DLD1 (cell line): ENCODE results near the gene RAD51AP1.

ENCODE experiments used
- in situ Hi-C: cut with HindIII; loops from 2 replicates; pipeline ENCODE4 v1.10.0; 2017; ENCODE audit warnings: low sequenced_read_pairs

Gene RAD51AP1

DNA sequence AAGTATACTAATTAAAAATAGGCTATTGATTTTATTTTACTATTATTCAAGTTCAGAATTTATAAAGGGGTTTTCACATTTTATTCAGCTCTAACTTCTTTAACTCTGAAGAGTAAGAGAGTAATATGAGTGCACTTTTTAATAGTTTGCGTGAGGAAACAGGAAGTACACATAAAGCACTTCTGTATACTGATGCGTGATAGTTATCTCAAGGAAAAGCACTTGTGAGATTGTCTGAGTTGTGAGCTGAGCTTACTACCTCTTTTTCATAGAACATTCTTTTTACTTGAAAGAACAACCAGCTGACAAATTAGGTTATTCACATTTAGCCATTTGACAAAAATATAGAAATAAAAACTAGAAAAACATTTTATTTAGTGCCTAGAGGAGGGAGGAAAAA, 1.9 kb downstream of the RAD51AP1 start:
- in situ Hi-C loops: no loop called here

DNA sequence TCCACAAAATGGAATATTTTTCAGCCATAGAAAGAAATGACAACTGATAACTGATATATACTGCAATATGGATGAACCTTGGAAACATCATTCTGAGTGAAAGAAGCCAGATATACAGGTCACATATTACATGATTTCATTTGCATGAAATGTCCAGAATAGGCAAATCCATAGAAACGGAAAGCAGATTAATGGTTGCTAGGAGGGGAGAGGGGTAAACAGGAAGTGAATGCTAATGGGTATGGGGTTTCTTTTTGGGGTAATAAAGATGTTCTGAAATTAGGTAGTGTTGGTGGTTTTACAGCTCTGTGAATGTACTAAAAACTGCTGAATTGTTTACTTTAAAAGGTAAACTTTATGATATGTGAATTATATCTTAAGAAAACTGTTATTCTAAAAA, 6.5 kb downstream of the RAD51AP1 start:
- in situ Hi-C loops: no loop called here

DNA sequence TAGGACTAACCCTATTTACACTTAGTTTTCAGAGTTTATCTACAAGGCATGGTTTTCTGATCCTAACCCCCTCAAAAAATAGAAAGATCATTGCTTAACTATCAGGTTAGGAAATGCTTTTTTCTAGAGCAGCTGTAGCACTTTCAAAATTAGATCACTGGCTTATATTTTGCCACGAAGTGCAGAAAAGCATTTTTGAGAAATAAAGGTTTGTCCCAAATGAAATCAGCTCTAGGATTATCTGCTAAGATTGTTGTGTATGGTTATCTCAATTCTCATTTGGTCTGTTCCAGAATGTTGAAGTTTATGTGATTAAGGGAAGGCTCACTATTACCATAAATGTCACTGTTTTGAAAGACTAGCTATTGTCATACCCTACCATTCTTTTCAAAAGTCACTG, 13.5 kb downstream of the RAD51AP1 start:
- in situ Hi-C loops: loop anchor here (5.0 kb wide), 1 partner anchor 35 kb away; no protein-coding TSS in a partner anchor

DNA sequence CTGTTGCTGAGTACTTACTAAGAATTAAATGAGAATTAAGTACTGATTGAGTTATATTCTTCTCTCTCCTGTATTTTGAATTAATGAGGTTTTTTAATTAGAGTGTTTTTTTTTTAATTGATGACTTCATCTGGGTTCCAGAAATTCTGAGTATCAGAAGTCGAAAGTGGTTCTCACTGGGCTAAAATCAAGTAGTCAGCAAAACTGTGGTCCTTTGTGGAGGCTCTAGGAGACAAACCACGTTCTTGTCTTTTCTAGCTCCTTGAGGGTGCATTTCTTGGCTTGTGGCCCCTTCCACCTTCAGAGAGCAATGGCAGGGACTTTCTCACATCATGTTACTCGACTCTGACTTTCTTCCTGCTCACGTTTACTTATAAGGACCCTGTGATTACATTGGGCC, 15.3 kb downstream of the RAD51AP1 start:
- in situ Hi-C loops: loop anchor here (5.0 kb wide), 1 partner anchor 37 kb away; no protein-coding TSS in a partner anchor

DNA sequence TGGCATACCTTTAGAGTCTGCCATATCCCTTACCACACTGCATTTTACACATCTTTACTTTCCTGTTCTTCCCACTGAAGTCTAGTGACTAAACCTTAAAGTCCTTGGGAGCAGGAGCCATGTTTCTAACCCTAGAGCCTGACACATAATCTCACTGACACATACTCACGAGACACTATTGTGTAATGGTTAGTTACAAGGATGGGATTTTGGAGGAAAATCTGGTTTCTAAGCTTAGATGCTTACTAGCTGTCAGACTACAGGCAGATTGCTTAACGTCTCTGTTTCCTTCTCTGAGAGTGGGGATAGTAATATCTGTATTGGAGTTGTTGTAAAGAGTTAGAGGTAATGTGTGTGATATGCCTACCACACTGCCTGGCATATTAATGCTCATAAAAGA, 17.1 kb downstream of the RAD51AP1 start:
- in situ Hi-C loops: no loop called here

DNA sequence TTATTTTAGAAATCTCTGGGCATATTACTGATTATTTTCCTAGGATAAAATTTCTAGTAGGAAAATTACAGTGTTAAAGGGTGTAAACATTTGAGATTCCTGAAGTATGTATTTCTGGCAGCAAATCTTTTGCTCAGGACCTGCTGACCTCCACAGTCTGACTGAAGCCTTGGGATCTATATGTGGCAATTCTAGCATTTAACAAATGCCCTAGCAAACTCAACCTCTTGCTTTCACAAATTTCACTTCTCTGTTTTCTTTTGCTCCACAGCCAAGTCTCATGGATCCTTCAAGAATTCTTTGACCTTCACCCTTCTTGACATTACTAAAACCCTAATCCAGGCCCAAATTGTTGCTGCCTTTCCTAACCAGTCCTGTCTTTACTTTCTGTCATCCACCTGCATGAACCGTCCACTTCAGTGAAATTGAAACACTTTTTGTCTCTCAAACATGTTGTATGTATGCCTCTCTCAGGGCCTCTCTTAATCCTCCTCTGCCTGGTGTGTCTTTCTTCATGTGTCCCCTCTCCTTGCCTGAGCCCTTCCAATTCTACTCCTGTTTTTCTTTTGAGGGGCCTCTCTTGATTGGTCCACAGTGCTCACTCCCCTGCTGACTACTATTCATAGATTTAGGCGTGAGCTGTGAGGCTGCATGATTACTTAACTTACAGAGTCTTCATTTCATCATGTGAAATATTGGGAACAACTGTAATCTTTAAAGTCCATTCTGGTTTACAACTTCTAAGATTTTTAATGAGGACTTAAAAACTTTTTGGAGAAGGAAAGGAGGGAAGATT, 18.2 kb downstream of the RAD51AP1 start:
- in situ Hi-C loops: no loop called here

DNA sequence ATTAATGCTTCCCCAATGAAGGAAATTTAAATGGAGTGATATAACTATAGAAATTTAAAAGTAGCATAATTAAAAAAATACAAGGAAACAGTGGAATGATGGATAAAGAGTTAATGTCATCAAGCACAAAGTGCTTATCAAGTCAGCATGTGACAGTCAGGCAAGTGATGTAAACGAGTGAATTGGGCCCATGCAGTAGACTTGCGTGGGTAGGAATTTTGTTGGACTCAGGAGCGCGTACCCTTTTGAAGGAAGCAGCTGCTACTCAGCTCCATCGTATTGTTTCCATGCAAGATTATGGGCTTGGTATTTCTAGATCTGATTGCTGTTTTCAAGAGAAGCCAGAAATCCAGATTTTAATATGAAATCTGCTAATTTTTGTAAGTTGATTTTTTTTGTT, 18.9 kb downstream of the RAD51AP1 start:
- in situ Hi-C loops: no loop called here

DNA sequence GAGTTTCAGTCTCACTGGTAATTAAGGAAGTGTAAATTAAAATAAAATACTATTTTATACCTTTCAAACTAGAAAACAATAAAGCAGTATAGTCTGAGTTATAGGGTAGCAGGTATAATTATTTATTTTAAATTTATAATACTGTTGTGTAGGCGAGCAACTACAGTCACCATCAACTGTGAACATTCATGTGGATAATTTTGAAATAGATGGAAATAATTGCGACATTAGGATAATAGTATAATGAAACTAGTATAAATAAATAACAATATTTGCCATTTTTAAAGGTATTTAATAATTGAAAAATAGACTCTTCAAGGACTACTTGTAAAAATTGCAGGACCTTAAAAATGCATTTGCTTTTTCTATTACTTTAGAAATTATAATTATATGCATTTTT, 19.5 kb downstream of the RAD51AP1 start:
- in situ Hi-C loops: no loop called here

DNA sequence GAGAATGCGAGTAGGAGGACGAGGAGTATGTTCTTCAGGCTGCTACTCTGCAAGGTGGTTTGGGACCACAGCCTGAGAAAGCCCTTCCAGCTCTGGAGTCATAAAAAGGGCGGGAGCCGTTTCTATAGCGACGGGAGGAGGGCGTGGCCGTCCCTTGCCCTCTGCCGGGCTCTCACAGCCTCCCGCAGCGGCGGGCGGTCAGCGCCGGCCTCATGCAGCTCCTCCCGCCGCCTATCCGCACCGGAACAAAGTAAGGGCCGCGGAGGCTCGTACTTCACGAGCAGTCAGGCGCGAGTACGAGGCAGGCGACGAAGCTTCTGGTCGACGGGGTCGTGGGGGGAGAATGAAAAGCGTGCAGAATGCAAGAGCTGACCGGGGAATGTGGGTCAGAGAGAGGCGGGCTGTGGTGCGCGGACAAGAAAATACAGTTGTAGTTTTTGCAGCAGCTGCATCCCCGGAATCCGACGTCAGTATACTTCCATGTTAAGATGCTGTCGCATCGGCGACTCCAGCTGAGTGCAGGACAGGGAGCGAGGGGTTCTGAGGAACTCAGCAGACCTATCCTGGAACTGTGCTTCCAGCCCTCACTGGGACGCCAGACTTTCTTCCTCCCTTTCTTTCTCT, 23.5 kb downstream of the RAD51AP1 start, which contains the start of gene DYRK4:
Gene DYRK4, plus strand, starts transcription at position 175 of the 624 bp plus-strand sequence. Its CDS starts 38 bp downstream, at position 213.
- in situ Hi-C loops: no loop called here

DNA sequence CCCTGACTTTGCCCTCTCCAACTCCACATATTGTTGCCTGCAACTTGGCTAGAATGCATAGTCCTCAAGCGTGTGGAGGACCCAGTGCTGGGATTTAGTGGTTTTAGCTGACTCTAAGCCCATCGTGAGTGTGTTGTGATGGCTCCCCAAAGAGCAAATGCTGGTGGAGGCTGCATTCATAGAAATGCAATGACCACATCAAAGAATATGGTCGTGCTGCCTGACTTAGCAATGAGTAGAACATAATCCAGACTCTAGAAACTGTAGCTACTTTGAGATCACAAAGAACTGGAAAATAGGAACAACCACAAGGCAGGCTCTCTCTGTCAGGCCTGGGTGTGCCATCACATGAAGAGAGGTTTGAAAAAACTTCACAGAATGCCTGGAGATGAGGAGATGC, 24.6 kb downstream of the RAD51AP1 start:
- in situ Hi-C loops: no loop called here

DNA sequence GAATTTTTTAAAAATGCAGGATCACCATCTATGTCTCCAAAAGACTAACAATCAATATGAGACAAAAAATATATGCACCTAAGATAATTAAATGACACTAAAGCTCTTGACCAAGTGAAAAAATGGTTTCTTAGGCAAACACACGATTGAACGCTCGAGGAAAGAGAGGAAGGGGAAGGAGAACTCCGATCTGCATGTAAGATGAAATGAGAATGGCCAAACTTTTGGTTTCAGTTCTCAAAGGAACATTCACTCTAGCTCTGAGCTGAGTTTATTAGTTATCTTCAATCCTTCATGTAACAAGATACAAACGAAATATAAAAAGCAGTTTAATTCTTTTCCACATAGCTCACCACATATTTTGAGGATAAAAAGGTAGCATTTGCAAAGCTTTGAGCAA, 26.1 kb downstream of the RAD51AP1 start:
- in situ Hi-C loops: no loop called here

DNA sequence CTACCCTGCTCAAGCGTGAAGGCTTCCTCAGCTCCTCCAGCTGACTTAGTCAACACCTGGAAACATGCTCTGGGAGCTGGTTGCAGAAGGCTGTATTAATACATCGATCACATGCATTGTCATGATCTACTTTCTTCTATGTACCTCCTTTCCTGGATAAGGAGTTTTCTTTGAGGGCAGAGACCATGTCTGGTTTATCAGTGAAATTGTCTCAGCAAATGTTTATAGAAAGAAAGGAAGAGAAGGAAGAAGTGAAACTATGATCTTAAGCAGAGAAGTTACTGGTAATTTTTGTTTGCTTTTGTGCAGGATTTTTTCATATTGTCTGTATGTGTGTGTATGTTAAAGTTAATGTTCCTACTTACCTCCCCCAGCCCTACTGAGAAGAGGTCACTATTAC, 27.8 kb downstream of the RAD51AP1 start:
- in situ Hi-C loops: no loop called here

DNA sequence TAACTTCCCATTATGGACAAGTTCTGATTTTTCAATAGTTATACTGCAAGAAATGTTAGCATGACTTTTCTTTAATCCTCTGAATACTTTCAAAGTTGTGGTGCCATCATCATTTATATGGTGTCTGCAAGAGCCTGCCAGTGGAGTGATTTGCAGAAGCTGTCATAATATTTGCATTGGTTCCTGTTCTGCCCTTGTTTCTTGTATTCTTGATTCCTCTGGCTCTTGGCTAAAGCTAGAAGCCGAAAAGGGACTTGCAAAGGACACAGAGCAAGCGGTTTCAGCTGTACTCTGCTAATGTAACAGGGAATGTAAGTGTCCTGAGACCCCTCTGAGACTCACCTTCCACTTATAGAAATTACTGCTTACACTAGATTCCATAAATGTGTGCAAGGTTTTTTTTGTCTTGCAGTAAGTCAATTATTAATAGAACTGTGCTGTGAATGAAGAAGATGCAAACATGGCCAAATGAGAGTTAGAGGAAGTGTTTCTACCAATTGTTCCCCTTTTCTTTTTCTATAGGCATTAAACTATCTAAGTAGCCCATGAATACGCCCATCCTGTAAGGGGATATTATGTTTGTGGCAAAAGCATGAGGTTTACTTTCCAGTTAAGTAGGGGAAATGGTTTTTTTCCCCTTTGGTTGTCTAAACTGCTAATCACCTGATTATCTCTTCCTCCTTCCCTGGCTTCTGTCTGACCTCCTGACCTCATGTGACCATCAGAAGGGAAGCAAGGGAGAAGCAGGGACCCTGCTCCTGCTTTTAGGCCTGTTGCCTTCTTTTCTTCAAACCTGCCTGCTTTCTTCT, 28.6 kb downstream of the RAD51AP1 start:
- in situ Hi-C loops: no loop called here

DNA sequence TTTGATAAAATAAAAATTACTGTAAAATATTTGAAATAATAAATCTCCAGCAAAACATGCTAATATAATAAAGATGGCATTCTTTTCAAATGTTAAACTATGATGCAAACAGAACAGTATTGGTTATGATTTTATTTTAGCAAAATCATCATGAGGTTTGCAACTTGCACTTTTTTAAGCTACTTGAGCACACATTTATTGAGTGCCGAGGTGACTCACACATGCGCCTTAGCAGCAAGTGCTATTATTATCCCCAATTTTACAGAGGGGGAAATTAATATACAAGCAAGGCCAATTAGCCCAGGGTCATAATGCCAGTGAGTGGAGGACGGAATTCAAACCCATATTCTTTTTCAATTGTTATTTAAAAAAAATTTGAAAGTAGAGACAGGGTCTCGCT, 30.6 kb downstream of the RAD51AP1 start:
- in situ Hi-C loops: no loop called here

DNA sequence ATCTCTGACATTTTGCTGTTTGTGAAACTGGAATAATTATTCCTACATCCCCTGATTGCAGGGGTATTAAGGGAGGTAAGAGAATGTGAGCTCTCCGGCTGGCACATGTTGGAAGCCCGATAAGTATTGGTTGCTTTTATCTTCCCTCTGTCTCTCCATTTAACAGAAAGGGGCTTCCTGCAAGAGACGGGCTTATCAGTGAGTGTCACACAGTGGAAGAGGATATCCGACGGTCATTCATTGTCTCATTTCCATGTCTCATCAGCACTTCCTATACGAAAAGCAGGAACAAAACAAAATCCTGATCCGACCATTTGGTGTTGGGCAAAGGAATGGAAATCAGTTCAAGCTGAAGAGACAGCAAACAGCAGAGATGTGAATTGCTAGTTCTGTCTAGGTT, 34.0 kb downstream of the RAD51AP1 start:
- in situ Hi-C loops: no loop called here

DNA sequence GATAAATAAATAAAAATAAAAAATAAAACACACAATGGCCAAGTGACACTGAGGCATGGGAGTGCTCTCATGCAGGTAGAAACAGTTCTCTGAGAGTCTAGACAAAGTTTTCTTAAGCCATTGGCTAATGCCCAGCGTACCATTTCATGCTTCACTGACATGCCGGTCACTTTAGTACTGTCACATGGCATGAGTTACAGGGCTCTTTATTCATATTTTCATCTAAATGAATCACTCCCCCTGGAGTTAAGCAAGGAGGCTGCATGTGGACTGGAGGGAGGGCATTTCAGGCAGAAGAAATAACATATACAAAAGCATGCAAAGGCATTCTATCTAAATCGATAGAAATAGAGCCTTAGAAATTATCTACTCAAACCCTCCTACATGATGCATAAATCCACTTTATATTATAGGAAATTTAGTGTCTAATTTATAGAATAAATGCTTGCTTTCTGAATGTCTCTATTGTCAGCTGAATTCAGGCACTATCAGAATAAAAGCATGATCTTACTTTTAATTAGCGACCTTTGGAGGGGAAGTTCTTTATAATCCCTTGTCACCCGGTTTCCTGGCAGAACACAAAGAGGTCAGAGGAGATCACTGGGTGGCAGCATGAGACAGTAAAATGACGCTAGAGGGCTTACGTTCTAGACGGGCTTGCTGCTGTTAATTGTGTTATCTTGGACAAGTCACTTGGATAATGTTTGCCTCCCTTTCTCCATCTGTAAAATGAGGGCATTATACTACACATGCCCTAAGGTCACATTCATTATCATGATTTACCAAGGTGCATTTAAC, 40.8 kb downstream of the RAD51AP1 start:
- in situ Hi-C loops: no loop called here

DNA sequence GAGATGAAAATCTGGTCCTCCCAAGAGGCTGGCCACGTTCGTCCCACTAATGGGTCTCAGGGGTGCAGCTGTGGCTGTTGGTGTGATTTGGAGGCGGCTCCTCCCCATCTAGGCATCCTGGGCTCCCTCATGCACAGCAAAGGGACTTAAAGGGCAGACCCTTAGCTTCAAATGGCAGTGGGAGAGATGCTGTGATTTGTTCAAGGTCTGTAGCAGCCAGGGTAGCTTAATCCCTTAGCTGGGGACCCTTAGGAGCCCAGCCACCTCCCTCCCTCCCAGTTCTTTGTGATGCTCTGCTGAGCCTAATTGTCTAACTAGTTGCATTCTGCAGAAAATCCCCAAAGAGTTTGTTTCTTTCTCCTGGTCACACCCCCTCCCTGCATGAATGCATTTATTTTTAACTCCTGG, 41.6 kb downstream of the RAD51AP1 start:
- in situ Hi-C loops: no loop called here

DNA sequence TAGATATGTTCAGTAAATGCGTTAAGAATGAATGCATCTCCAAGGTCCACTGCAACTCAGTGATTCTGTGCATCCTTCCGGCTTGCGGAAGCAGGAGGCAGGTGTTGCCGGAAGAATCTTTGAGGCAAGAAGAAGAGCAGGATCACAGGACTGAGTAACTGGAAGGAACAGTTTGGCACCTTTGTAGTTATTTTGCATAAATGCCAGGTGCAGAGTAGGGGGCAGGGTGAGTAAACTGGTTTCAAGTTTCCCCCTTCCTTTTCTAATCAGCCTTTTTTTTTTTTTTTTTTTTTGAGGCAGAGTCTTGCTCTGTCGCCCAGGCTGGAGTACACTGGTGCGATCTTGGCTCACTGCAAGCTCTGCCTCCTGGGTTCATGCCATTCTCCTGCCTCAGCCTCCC, 45.6 kb downstream of the RAD51AP1 start:
- in situ Hi-C loops: no loop called here

DNA sequence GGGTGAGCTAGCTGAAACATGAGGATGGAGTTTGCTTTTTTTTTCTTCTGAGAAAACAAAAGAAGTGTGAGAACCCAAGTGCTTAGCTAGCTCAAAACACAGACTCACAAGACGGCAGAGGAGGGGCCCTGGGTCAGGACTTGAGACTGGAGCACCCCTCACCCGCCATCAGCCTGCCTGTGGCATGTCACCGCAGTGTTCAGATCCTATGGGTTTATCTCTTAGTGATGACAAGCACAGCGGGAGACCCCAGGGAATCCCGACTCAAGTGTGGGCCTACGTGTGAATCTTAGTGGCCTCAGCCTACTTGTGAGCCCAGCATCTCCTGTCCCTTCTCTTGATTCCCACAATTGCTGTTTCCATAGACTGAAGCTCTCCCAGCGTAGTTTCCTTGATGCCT, 46.2 kb downstream of the RAD51AP1 start:
- in situ Hi-C loops: no loop called here

DNA sequence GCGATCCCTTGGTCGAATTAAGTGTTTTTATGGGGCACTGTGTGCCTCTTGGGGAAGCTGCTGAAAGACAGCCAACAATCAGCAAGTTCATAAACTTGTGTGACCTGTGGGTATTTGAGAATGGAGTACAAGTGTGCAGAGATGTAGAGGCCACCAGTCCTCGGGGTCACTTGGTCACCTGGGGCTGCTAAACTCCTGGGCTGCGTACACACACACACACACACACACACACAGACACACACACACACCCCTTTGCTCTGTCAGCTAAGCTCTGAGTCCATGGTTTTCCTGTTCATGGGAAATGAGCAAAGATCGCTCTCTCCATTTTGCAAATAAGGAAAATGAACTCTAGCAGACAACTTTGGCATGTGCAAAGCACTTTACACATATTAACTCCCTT, 47.8 kb downstream of the RAD51AP1 start:
- in situ Hi-C loops: no loop called here

DNA sequence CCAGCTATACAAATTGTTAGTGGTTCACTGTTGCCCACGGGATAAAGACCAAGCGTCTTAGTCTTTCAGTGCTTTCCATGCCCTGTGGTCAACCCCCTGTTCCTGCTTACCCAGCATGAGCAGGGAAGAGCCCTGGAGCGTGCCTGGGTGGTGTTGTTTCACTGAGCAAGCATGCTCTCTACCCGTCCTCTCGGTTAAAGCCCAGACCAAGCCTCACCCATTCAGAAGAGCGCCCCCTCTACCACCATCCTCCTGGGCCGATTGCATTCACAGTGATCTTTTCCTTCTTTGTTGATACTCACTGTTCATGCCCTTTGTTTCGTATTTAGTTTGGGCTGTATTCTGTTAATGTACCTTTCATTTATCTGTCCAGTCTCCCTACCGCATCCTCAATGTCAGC, 48.4 kb downstream of the RAD51AP1 start:
- in situ Hi-C loops: no loop called here
